ENCODE results near the gene CEMIP2.
A peak's percentile ranks its signal among the peaks of the same experiment; 100 is the strongest.
"Not testable (repeated sequence)": the region's sequence is repeated elsewhere in the genome, so short reads cannot be mapped to it uniquely, and the experiment has no call there.

CEMIP2 gene

GRCh38 chr9:71768388-71769174, at the start of gene CEMIP2:
TSS of gene CEMIP2 (minus strand) at chr9:71768513. CDS start at chr9:71750373, 18,140 bp downstream.
- peak within 1 kb of the TSS; percentile 89 for H3K4me3 ChIP-seq (ENCODE audit: low read depth, low read length)

GRCh38 chr9:71816916-71817451, 48.7 kb upstream of the CEMIP2 start:
- H3K4me3 ChIP-seq (ENCODE audit: low read depth, low read length) = no peak overlapping the region

- no peak overlapping the region for H3K4me3 ChIP-seq (ENCODE audit: low read depth, low read length)
These were observed 46.5 kb upstream of the CEMIP2 start for GRCh38 chr9:71814815-71815214.

- no peak overlapping the region for H3K4me3 ChIP-seq (ENCODE audit: low read depth, low read length)
These were observed 45.9 kb upstream of the CEMIP2 start for GRCh38 chr9:71814226-71814625.

GRCh38 chr9:71812385-71812784, 44.1 kb upstream of the CEMIP2 start:
- no peak overlapping the region for H3K4me3 ChIP-seq (ENCODE audit: low read depth, low read length)

GRCh38 chr9:71808068-71808467, 39.8 kb upstream of the CEMIP2 start:
- H3K4me3 ChIP-seq (ENCODE audit: low read depth, low read length) = no peak overlapping the region

- no peak overlapping the region for H3K4me3 ChIP-seq (ENCODE audit: low read depth, low read length)
These were observed 38.6 kb upstream of the CEMIP2 start for GRCh38 chr9:71806901-71807307.

- H3K4me3 ChIP-seq (ENCODE audit: low read depth, low read length) = not testable (repeated sequence)
These were observed 36.8 kb upstream of the CEMIP2 start for GRCh38 chr9:71805096-71805495.

GRCh38 chr9:71801826-71802225, 33.5 kb upstream of the CEMIP2 start:
- no peak overlapping the region for H3K4me3 ChIP-seq (ENCODE audit: low read depth, low read length)

GRCh38 chr9:71797266-71797665, 29.0 kb upstream of the CEMIP2 start:
- H3K4me3 ChIP-seq (ENCODE audit: low read depth, low read length) = no peak overlapping the region

GRCh38 chr9:71796100-71796767, 27.9 kb upstream of the CEMIP2 start:
- H3K4me3 ChIP-seq (ENCODE audit: low read depth, low read length) = no peak overlapping the region

GRCh38 chr9:71795097-71795813, 26.9 kb upstream of the CEMIP2 start:
- no peak overlapping the region for H3K4me3 ChIP-seq (ENCODE audit: low read depth, low read length)

GRCh38 chr9:71793386-71794105, 25.2 kb upstream of the CEMIP2 start:
- no peak overlapping the region for H3K4me3 ChIP-seq (ENCODE audit: low read depth, low read length)

- H3K4me3 ChIP-seq (ENCODE audit: low read depth, low read length) = no peak overlapping the region
These were observed 23.6 kb upstream of the CEMIP2 start for GRCh38 chr9:71791875-71792274.

GRCh38 chr9:71790296-71790695, 22.0 kb upstream of the CEMIP2 start:
- H3K4me3 ChIP-seq (ENCODE audit: low read depth, low read length) = no peak overlapping the region

GRCh38 chr9:71783120-71783523, 14.8 kb upstream of the CEMIP2 start:
- no peak overlapping the region for H3K4me3 ChIP-seq (ENCODE audit: low read depth, low read length)

- H3K4me3 ChIP-seq (ENCODE audit: low read depth, low read length) = no peak overlapping the region
These were observed 13.1 kb upstream of the CEMIP2 start for GRCh38 chr9:71781391-71781790.

- H3K4me3 ChIP-seq (ENCODE audit: low read depth, low read length) = no peak overlapping the region
These were observed 12.6 kb upstream of the CEMIP2 start for GRCh38 chr9:71780953-71781352.

- H3K4me3 ChIP-seq (ENCODE audit: low read depth, low read length) = no peak overlapping the region
These were observed 9.8 kb upstream of the CEMIP2 start for GRCh38 chr9:71778085-71778484.

GRCh38 chr9:71774920-71775319, 6.6 kb upstream of the CEMIP2 start:
- no peak overlapping the region for H3K4me3 ChIP-seq (ENCODE audit: low read depth, low read length)

- H3K4me3 ChIP-seq (ENCODE audit: low read depth, low read length) = no peak overlapping the region
These were observed 4.4 kb upstream of the CEMIP2 start for GRCh38 chr9:71772726-71773125.
